Fibroblast of skin of scalp (primary cell): ENCODE results near the gene ALDOB.

Experiments
- DNase-seq: peaks from one replicate; pipeline ENCODE4 v3.0.0-alpha.2; 2013

Gene ALDOB

GRCh38 chr9:101455656-101456240 is 20.2 kb upstream of the ALDOB start:
- DNase-seq: peak; percentile 89

- DNase-seq: peak; percentile 79
Observed at GRCh38 chr9:101453776-101454570, 18.4 kb upstream of the ALDOB start.

GRCh38 chr9:101451498-101451897 is 15.9 kb upstream of the ALDOB start:
- DNase-seq: no peak

- DNase-seq: no peak
Observed at GRCh38 chr9:101450931-101451330, 15.4 kb upstream of the ALDOB start.

GRCh38 chr9:101449071-101449721 is 13.6 kb upstream of the ALDOB start:
- DNase-seq: peak; percentile 60

GRCh38 chr9:101448680-101449070 is 13.1 kb upstream of the ALDOB start:
- DNase-seq: no peak

- DNase-seq: no peak
Observed at GRCh38 chr9:101446732-101447131, 11.2 kb upstream of the ALDOB start.

GRCh38 chr9:101445353-101446029 is 9.9 kb upstream of the ALDOB start:
- DNase-seq: peak; percentile 37

GRCh38 chr9:101443364-101443771 is 7.8 kb upstream of the ALDOB start:
- no peak for DNase-seq

- no peak for DNase-seq
Observed at GRCh38 chr9:101442736-101443135, 7.2 kb upstream of the ALDOB start.

GRCh38 chr9:101442318-101442717 is 6.7 kb upstream of the ALDOB start:
- DNase-seq: no peak

GRCh38 chr9:101440714-101441230 is 5.2 kb upstream of the ALDOB start:
- DNase-seq: no peak

- DNase-seq: no peak
Observed at GRCh38 chr9:101438523-101438922, 2.9 kb upstream of the ALDOB start.

- DNase-seq: no peak
Observed at GRCh38 chr9:101437806-101438232, 2.2 kb upstream of the ALDOB start.

- DNase-seq: no peak
Observed at GRCh38 chr9:101434998-101435397, 576 bp downstream of the ALDOB start.

GRCh38 chr9:101433229-101433628 is 2.3 kb downstream of the ALDOB start:
- no peak for DNase-seq

GRCh38 chr9:101432740-101433139 is 2.8 kb downstream of the ALDOB start:
- no peak for DNase-seq

GRCh38 chr9:101432171-101432570 is 3.4 kb downstream of the ALDOB start:
- DNase-seq: no peak

- DNase-seq: no peak
Observed at GRCh38 chr9:101429736-101430135, 5.8 kb downstream of the ALDOB start.

GRCh38 chr9:101428909-101429308 is 6.7 kb downstream of the ALDOB start:
- DNase-seq: no peak

GRCh38 chr9:101427957-101428655 is 7.5 kb downstream of the ALDOB start:
- no peak for DNase-seq

GRCh38 chr9:101427358-101427757 is 8.2 kb downstream of the ALDOB start:
- DNase-seq: no peak
